ENCODE data around the gene HSDL1.
A peak's percentile ranks its signal among the peaks of the same experiment; 100 is the strongest.

The HSDL1 gene

DNA sequence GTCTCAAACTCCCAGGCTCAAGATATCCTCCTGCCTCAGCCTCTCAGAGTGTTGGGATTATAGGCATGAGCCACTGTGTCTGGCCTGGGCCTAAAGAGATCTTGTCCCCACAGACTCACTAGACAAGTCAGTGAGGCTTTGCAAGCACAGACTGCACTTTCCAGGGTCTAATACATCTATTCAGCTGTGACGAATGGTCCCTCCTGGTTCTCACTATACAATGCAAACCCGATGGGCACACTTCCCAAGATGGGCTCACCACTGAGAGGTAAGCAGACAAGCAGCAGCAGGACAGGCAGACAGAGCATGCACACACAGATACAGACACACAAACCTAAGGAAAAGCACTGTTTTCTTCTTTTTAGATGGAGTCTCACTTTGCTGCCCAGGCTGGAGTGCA is 37.1 kb downstream of the HSDL1 start:
- DNase-seq (ENCODE audit: low read depth), result no peak

DNA sequence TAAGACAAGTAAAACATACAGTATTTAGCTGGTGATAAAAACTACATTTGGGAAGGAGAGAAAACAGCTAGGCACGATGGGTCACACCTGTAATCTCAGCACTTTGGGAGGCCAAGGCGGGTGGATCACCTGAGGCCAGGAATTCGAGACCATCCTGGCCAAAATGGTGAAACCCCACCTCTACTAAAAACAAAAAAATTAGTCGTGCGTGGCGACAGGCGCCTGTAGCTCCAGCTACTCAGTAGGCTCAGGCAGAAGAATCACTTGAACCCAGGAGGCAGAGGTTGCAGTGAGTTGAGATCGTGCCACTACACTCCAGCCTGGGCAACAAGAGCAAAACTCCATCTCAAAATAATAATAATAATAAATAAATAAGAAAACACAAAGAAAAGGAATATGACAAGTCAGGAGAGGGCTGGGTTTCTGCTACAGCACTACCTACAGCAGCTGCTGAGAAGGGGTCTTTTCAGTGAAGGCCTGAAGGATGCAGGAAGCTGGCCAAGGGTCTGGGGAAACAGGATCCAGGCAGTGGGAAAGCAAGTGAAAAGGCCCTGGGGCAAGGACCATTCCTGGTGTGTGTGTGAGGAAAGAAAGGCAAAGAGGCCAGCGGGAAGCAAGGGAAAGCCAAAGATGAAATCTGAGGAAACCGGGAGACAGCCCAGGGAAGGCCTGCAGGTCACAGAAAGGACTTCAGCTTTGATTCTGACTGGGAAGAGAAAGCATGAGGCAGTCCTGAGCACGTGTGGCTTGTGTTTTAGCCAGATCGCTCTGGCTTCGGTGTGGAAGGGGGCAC is 38.8 kb downstream of the HSDL1 start:
- DNase-seq (ENCODE audit: low read depth), result no peak

DNA sequence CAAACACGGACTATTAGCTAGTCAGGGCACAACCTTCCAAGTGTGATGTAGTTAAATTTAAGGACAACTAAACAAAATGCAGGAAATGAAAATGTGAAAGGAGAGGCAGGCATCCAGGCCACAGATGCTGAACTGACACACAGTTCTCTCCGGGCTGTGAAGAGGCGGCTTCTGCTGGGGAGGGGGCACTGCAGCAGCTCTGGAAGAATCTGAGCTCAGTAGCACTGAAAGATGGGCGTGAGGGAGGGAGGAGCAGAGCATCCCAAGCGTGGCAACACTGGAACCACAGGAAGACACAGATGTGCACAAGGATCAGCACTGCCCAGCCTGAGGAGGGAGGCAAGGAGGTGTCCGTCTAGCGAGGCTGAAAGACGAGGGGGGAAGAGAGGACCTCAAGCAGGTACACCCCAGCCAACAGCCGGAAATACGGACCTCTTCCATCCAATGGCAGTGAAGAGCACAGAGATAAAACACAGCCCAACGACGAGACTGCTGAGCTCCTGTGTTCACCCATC is 39.6 kb downstream of the HSDL1 start:
- DNase-seq (ENCODE audit: low read depth), result no peak

DNA sequence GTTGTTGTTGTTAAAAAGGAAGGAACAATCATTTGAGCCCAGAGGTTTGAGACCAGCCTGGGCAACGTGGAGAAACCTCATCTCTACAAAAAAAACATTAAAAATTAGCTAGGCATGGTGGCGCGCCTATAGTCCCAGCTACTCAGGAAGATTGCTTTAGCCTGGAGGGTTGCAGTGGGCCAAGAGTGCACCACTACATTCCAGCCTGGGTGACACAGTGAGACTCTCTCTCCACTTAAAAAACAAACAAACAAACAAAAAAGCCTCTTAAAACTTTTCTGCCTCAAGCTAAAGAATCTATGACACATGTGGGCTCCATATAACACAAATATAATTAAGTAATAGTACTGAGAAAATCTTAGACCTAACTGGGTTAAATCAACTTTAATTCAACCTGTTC is 40.7 kb downstream of the HSDL1 start:
- DNase-seq (ENCODE audit: low read depth), result no peak

DNA sequence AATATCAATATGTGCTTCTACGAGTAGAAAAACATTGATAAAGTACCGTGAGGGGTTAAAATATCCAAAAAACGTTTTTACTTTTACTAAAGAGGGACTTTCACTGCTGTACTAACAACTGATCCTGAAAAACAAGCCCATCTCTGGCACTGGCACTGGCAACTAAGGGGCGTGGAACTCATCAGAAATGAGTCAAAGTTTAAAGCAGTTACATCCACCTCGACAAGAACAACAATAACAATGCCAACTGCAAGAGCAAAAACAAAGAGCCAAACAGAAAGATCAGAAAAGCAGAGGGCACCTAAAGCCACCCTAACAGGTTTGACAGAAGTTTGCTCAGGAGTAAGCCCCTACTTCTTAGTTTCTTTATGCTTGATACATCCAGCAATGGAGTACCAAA is 41.3 kb downstream of the HSDL1 start:
- DNase-seq (ENCODE audit: low read depth), result no peak

DNA sequence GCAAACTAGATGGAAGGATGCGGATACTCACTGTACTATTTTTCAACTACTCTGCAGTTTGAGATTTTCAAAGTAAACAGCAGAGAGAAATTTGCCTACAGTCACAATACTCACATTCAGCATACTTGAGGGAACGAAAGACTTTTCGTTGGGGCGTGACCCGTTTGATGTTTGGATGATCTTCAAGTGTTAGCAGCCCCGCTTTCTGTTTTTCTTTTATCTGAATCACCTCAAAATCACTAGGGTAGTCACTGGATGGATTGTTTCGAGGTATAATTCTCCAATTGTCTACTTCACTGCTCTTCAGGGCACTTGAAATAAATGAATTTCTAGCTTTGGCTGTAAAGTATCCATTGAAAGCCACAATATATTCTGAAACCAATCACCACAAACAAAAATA is 46.0 kb downstream of the HSDL1 start:
- DNase-seq (ENCODE audit: low read depth), result no peak

DNA sequence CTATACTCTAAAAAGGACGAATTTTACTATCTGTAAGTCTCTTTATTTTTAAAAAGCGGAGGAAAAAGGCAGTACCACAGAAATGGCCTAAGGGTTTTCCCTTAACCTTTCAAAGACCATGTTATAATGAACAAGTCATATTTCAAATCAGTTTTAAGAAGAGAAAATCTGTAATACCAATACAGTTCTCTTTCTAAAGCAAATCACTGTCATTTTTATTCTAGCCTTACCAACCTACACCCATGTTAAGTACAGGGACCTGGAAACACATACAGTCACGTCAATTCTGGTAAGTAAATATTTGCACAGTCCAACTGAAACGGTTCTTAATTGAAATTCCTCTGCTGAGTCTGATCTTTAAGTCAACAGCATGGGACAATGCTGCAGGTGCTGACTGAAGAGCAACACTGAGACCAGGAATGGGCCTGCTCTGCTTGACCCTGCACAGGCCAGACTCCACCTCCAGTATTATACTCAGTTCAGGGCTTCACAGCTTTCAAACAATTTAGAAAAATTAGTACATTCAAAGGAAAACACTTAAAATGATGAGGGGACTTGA is 48.5 kb downstream of the HSDL1 start:
- DNase-seq (ENCODE audit: low read depth), result no peak

DNA sequence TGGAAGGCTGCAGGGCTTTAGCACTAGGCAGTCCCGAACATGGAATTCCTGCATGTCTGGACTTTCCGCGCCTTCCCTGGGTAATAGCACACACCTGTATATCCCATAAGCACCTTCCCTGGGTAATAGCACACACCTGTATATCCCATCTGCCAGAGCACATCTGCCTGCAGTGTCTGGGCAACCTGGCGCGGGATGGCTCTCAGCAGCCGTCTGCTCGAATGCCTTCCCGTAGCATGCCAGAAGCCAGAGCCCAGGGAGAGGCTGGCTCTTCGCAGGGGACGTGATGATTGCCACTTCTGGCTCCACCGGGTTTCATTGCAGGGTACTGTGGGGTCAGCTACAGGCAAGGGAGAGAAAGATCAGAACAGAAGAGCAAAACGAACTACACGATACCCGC is 49.5 kb downstream of the HSDL1 start:
- DNase-seq (ENCODE audit: low read depth), result no peak

DNA sequence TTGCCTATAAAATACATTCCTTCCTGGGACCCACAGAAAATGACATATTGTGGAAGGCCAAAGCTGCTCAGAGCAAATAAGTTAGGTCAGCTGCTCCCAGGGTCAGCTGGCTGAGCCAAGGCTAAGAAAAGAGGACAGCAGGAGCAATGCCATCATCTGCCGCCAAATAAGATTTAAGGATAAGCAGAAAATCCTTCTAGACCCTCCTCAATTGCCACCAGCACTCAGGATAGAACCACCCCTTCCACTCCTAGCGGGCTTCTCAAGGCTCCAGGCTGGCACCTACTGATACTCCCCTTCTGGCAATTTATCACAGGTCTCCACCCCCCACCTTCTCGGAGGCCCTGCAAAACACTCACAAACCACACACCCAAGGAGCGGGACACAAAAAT is 51.1 kb downstream of the HSDL1 start:
- DNase-seq (ENCODE audit: low read depth), result no peak

DNA sequence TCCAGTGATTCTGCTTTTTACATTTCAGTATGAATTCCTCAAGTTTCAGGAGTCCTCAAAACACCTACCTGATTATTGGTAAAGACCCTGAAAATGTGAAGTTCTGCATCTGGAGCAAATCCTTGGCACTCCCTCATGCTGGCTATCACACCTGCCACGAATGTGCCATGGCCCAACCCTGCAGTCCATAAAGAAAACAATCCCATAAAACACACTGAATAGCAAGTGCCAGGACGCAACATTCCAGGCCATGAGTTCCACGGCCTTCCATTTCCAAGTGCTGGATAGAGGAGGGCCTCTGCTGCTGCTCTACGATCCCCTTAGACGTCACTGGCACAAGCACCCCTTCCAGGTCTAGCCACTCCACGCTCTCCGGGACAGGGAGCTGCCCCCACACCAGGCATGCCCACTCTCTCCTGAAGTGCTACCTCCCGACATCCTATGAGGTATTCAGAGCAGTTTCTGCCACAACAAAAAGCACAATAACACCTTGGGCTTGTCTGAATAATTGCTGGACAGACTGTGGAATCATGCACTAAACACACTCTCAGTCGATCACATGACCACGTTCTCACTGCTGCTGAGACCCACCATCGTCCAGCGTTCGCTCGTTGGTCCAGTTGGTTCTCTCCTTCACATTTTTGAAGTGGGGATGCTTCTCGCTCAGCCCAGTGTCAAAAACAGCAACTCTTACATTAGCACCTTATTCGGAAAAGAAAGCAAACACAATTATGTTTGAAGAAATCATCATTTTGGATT is 51.7 kb downstream of the HSDL1 start:
- no peak for DNase-seq (ENCODE audit: low read depth)

DNA sequence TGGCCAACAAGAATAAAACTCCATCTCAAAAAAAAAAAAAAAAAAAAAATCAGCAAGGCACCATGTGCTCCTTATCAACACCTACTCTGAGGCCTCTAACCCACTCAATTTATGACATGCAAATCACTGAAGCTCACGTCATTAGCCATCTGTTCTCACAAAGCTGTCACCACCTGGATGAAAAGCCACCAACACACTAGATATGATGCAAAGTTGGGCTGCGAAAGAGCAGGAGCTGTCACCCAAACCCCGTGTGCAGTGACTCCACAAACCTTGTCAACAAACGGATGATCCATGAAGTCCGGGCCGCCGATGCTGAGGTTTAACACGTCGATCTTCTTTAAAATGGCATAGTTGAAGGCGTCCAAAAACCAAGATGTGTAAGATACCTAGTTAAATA is 53.5 kb downstream of the HSDL1 start:
- no peak for DNase-seq (ENCODE audit: low read depth)

DNA sequence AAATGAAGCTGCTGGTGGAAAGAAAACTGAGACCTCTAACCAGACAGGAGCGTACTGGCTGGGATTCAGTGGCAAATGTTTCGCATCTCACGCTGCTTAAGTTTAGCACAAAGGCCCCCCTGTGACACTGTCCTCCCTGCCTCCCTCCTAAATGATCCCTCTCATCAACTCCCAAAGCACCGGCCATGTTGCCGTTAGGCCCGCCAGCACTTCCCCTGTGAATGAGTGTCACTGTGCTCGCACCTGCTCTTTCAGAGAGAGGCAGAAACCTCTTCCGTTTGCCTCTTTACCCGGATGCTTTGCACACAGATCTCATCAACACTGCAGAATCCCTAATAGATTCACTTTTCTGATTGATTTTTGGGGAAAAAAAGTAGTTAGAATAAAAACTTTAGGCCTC is 54.8 kb downstream of the HSDL1 start:
- no peak for DNase-seq (ENCODE audit: low read depth)

DNA sequence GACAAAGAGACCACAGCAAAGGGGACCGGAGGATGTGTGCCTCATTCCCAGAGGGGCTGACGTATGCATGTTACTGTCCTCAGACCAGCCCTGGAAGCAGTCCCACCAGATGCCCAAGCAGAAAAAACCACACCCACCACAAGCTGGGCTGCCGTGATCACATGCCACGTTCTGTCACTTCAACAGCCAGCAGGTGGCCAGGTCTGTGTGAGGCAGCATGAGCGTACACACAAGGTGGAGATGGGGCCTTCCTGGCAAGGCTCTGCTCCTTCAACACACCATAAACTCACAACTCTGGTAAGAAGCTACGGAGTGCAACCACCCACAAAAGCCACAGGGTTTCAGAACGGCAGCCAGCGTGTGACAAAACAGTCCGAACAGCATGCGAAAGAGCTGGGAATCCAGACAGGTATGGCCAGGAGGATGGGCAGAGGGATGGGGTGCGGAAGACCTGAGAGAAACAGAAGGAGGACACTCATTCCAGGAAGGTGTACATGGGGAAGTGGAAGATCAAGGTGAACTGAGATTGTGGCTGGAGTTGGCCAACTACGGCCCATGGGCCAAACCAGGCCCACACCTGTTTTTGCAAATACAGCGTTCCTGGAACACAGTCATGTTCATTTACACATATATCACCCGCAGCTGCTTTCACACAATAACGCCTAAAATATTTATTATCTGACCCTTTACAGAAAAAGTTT is 56.1 kb downstream of the HSDL1 start:
- DNase-seq (ENCODE audit: low read depth), result peak; percentile 33

DNA sequence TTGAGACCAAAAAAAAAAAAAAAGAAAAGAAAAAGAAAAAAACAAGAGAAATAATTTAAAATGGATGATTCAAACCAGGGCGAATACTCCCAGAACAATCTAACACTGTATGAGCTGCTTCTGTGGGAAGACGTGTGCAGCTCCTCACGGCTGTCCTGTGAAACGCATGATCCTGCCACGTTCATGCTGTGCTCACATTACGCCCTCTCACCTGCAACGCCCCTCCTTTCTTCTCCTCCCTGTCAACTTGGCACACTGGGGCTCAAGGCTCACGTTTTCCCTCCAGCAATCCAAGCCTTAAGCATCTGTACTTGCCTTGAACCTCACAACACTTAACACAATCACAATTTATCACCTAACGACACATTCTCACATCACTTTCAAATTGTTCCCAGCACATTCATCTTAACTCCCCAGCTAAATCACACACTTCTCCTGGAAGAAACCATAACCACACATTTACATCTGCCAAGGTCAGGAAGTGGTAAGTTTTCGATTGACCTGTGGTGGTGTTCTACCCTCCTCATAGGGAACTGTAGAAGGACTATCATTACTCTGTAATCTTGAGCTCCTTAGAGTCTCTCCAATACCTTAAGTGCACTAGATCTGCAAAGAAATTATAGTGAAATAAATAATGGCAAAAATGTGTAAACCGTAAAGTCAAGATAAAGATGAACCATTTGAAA is 57.4 kb downstream of the HSDL1 start:
- no peak for DNase-seq (ENCODE audit: low read depth)

DNA sequence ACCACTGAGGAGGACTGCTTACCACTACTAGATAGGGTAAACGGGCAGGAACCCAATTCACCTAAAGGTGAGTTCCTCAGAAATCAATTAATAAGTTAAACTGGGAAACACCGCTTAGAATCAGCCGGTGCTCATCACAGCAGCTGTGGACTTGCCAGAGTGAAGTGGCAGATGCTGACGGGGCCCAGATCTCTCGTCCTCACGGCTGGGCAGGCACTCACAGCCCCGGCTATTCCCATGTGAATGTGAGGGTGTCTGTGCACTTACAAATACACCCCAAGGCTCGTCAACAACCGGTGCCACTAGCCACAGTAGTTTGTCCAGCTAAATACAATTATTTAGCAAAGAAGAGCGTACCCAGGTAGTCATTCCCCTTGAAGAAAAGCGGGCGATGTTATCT is 58.0 kb downstream of the HSDL1 start:
- no peak for DNase-seq (ENCODE audit: low read depth)

DNA sequence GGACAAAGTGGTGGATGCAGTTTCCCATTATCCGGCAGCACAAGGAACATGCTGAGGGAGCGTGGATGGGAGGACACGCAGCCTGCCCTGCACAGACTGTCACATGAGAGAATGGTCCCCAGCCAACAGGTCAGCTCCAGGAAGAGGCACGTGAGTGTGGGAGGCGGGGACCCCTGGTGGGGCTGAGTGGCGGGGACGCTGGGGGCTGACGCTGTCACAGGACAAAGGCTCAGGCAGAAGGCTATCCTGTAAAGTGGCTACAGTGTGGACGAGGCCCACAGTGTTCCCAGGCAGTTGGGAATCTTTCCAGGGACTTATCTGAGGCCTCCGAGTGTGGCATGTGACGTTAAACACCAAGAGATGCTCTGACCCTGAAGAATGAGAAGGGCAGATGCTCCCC is 58.6 kb downstream of the HSDL1 start:
- no peak for DNase-seq (ENCODE audit: low read depth)

DNA sequence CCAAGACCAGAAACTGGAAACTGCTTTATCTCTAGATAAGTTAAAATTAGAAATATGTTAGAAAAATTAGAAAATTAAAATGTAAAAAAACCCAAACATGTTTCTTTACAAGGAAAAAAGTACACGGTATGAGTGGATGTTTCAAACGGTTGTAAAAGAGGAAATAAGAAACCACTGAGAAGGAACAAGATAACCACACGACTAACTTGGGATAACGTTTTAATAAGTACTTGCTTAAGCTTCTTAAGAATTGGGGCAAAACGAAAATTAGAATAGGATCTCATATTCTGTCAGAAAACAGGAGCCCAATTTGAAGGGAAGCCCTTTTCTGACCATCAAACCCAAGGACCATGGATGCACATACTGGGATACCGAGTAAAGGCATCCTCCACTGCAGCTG is 59.2 kb downstream of the HSDL1 start:
- no peak for DNase-seq (ENCODE audit: low read depth)

DNA sequence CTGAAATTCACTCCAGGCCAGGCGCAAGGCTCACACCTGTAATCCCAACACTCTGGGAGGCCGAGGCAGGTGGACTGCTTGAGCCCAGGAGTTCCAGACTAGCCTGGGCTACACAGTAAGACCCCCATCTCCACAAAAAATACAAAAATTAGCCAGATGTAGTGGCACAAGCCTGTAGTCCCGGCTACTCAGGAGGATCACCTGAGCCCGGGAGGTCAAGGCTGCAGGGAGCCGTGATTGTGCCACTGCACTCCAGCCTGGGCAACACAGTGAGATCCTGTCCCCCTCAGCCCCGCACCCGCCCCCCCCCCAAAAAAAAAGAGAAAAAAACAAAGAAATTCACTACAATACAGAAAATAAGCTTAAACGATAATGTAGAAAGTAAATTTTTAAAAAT is 59.7 kb downstream of the HSDL1 start:
- no peak for DNase-seq (ENCODE audit: low read depth)

DNA sequence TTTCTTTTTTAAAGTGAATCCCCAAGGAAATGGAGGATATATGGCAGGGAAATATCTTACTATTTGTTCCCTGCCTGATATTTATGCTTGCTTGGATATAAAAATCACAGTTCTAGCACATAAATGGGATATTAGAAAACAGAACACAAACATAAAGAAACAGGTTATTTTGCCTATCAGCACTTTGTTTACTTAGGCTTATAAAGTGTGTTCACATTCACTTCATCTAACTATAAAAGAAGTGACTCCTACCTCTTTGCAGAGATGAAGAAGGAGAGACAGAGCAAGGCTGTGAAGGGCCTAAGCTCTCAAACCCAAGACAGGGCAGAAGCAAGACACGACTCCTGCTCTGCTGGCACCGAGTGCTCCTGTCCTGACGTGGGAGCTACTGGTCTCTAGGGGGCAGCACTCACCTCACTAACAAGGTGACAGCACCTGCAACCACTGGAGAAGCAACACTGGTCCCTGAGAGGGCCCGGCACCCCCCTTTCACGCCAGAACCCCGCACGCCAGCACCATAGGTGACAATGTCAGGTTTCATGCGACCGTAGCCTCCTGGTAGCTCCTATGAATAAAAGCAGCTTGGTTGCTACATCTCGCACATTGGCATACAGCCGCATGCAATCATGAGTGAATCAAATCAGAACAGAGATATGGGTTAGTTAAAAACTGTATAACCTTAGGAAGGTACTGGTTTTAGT is 60.3 kb downstream of the HSDL1 start:
- DNase-seq (ENCODE audit: low read depth), result peak; percentile 44

DNA sequence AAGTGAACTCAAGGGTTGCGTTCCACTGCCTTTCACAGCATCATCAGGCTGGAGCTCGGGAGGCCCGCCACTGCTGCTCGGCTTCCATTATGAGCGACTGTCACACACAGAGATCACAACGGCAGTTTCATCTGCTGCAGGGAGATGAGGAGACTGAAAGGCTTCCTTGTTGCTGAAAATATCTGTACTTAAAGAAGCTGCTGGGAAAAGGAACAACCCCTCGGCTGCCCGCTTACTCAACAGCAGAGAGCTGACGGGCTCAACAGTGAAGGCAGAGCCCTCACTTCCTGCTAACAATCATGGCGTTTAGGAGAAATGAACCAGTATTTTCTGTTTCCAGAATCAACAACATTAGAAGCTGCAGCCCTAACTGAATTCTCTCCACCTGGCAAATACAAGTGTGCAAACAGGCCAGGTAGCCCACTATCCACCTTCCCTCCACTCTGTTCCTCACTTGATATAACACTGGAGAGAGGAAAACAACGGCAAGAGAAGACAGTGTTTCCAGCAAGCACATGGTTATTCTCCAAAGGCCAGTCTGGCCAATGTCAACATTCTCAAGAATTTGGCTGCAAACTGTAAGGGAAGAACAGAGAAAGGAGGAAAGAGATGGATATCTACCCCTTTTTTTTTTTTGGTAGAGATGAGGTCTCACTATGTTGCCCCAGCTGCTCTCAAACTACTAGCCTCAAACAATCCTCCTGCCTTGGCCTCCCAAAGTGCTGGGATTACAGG is 62.0 kb downstream of the HSDL1 start:
- no peak for DNase-seq (ENCODE audit: low read depth)

DNA sequence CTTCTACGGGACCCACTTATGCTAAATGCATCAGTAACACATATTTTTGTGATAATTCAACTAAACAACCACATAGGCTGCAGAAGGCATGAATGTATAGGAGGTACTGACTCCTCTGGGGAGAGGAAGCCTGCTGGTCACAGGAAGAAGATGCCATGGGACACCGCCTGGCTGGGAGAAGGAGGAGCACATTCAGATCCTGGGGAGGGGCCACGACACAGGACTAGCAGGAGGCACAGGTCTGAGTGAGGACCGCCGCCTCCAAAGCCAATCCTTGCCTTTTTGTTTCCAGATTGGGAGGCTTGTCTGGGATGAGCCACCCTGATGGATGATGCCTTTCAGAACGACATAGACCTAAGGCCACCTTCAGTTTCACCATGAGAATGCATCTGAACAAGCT is 62.9 kb downstream of the HSDL1 start:
- no peak for DNase-seq (ENCODE audit: low read depth)

Data from stimulated activated CD8-positive, alpha-beta memory T cell treated with anti-CD3 and anti-CD28 coated beads, Interleukin-4, amount 100 ng/mL, for 24 hours (primary cell).